Right cardiac atrium (tissue), 5 donors: Measurements from ENCODE around the gene KCNN2. TPM values are rescaled to one million over a fixed set of nuclear protein-coding genes. Genes with fewer than 3 reads are reported as not detected.

Experiments used
- ATAC-seq, 2 donors: fragments of 200-7000 bp; cut with Tn5 transposase; one replicate each; pipeline versions ENCODE4 v1.8.0 to v1.9.1; 2020; ENCODE audit warnings: moderate library complexity in 2 of 2, mild to moderate bottlenecking in 1 of 2
- DNase-seq, 3 donors: peaks; one replicate each; pipeline ENCODE4 v3.0.0-alpha.2; 2020
- H3K27ac ChIP-seq: one replicate; pipeline ENCODE4 v1.5.1; 2013; ENCODE audit warnings: mild to moderate bottlenecking, low read length, control low read depth, moderate library complexity
- H3K27me3 ChIP-seq: one replicate; pipeline ENCODE4 v1.6.1; 2013; ENCODE audit not compliant: control insufficient read depth, insufficient read depth
- H3K4me1 ChIP-seq: one replicate; pipeline ENCODE4 v1.6.1; 2013; ENCODE audit warnings: low read length; ENCODE audit not compliant: control insufficient read depth, insufficient read depth
- H3K4me3 ChIP-seq: one replicate; pipeline ENCODE4 v1.5.1; 2013; ENCODE audit warnings: low read length, control low read depth
- H3K9me3 ChIP-seq: one replicate; pipeline ENCODE4 v1.6.1; 2013; ENCODE audit warnings: low read length; ENCODE audit not compliant: control insufficient read depth
- WGBS: extraction: QIAGEN DNeasy Blood & Tissue Kit; methylation state at CpG from one replicate; pipeline ENCODE4 v1.1.7; 2013; 5-methylcytosine and 5-hydroxymethylcytosine counted together
- intact Hi-C, 4 donors: fragments of 100-400 bp; cut with DNase I; formaldehyde crosslinking; loops; one replicate each; pipeline versions ENCODE4 v1.11.0 to v1.14.0; 2022 to 2023
- polyA plus RNA-seq: library from polyadenylated mRNA; stranded (reverse); fragments of 200-250 nt; gene quantifications from one replicate; pipeline ENCODE4 v1.2.3, GENCODE V29; 2013
- total RNA-seq, 4 donors: library from RNA; stranded (reverse); fragmentation: NEBNext Ultra II Directional; extraction: Animal tissue kit (Norgen Biotek cat#: 25700); gene quantifications; one replicate each; pipeline ENCODE4 v1.2.1, GENCODE V29; 2021
- donor health status: healthy with polysubstance abuse.
- donor health status: DM: no; HTN: yes; CAD: no.
- donor health status: DM: no; HTN: no; CAD: no.
- donor health status: DM: no; HTN: yes; CAD: no; lungs with severe emphysema.
- donor health status: DM: yes; HTN: yes; CAD: no.

Gene KCNN2
- total and polyA plus RNA-seq, 5 donors, result 10.4 to 20.6 (median 16.1) TPM

- H3K4me3 ChIP-seq, result peak overlapping the region; percentile 30
- intact Hi-C loops, result no loop called here
- H3K27me3 ChIP-seq, result no peaks in the 10 kb centered on the region
- WGBS, result under 1% methylated on average over 87 of the region's 87 CpGs
- H3K4me1 ChIP-seq, result peaks cover 2% of the 10 kb centered on the region
- DNase-seq (peak; percentile 9 to 57 (median 27)), ATAC-seq (peak; percentile 54 to 66)
- no peaks in the 10 kb centered on the region for H3K9me3 ChIP-seq
- peak overlapping the region; percentile 5 for H3K27ac ChIP-seq
Observed at GRCh38 chr5:114362197-114362976, 517 bp downstream of the KCNN2 start.

- peak in 2 of 3 donors; percentile 29 to 34 for DNase-seq
- Histone ChIP-seq H3K4me3 (peak overlapping the region; percentile 30), H3K4me1 (peaks cover 2% of the 10 kb centered on the region), H3K27ac (no peak overlapping the region), H3K9me3 (no peaks in the 10 kb centered on the region), H3K27me3 (no peaks in the 10 kb centered on the region)
- 3% methylated on average over 62 of the region's 62 CpGs for WGBS
- intact Hi-C loops, result no loop called here
- peak in 1 of 2 donors; percentile 10 for ATAC-seq
Observed at GRCh38 chr5:114362977-114363761, 1.3 kb downstream of the KCNN2 start.

- intact Hi-C loops, result no loop called here
- ATAC-seq (no peak), DNase-seq (no peak)
- Histone ChIP-seq H3K9me3 (no peaks in the 10 kb centered on the region), H3K27ac (no peak overlapping the region), H3K4me1 (peaks cover 2% of the 10 kb centered on the region), H3K4me3 (no peak overlapping the region), H3K27me3 (no peaks in the 10 kb centered on the region)
- 17% methylated on average over 10 of the region's 10 CpGs for WGBS
Observed at GRCh38 chr5:114363837-114364236, 2.0 kb downstream of the KCNN2 start.

GRCh38 chr5:114367029-114367428, 5.2 kb downstream of the KCNN2 start:
- H3K9me3 ChIP-seq, result no peaks in the 10 kb centered on the region
- no peak overlapping the region for H3K27ac ChIP-seq
- no peak overlapping the region for H3K4me3 ChIP-seq
- intact Hi-C loops, result no loop called here
- no peak for DNase-seq
- 60% methylated on average over 2 of the region's 2 CpGs for WGBS
- H3K4me1 ChIP-seq, result peaks cover 2% of the 10 kb centered on the region
- no peaks in the 10 kb centered on the region for H3K27me3 ChIP-seq
- ATAC-seq, result no peak

DNA sequence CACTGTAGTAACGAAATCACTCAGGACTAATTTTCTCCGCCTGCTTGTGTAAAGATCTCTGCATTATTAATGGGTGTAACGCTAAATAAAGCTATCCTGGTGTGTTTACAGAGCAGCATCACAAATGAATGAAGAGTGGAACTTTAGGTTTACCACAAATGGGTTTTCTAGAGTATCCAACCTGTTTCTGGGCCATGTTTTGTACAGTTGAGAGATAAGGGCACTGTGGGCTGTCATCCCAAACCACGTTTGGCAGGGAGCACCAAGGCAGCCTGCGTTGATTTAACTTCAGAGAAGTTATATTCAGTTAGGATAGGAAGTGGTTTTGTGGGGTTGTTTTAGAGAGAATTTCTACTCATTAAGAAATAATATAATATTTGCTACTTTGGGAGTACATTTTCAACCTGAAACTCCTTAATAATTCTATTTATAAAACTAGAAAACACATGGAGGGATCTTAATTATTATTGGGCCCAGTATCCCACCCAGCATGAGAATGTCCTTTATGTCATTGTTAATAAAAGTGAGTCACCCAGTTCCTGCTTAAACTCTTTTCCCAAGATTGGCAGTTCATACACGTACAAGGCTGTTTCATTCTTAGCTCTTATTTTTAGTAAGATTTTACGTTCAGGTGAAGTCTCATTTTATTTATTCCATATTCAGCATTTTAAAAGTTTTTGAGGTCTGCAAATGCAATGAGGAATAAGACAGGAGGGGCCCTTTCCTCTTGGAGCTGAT, 8.0 kb downstream of the KCNN2 start:
- Histone ChIP-seq H3K27ac (no peak overlapping the region), H3K9me3 (no peaks in the 10 kb centered on the region), H3K4me1 (no peaks in the 10 kb centered on the region), H3K27me3 (no peaks in the 10 kb centered on the region), H3K4me3 (no peak overlapping the region)
- no peak for ATAC-seq
- intact Hi-C loops, result no loop called here
- 62% methylated on average over 7 of the region's 7 CpGs for WGBS
- no peak for DNase-seq

DNA sequence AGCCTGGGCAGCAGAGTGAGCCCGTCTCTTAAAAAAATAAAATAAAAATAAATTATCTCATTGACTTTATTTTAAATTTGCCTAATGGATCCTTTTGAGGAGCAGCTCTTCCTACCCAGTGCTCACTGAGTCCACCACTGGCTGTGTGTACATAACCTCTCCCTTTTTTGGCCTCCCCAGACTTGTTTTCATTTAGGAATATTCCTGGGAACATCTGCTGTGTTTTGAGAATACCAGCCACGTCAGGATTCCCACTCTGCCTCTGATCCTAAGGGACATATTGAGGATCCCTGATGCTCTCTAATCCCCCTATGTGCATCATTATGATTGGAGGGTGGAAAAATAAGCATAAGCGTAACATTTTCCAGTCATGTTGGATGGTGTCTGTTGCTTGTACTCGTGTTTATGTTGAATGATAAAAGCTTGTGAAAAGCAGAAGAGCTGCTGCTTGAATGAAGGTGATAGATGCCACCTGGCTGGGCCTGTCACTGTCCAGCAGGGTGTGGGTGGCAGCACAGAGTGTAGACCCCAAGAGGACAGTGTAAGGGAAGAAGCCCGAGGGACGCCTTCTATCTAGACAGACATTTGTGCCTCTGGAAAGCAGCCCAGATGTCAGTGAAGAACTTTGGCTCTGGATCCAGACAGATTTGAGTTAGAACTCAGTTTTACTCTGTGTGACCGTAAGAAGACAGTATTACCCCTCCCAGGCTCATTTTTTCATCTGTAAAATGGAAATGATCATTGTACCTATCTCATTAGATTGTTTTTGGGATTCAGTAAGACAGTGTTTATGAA, 15.4 kb downstream of the KCNN2 start:
- intact Hi-C loops, result no loop called here
- no peaks in the 10 kb centered on the region for H3K27me3 ChIP-seq
- no peaks in the 10 kb centered on the region for H3K9me3 ChIP-seq
- DNase-seq (no peak), ATAC-seq (no peak)
- WGBS, result 41% methylated on average over 7 of the region's 7 CpGs
- H3K4me1 ChIP-seq, result peaks cover 2% of the 10 kb centered on the region
- no peak overlapping the region for H3K27ac ChIP-seq
- H3K4me3 ChIP-seq, result no peak overlapping the region

GRCh38 chr5:114377946-114378345, 16.1 kb downstream of the KCNN2 start:
- DNase-seq, result no peak
- H3K27me3 ChIP-seq, result no peaks in the 10 kb centered on the region
- H3K4me3 ChIP-seq, result no peak overlapping the region
- no peak for ATAC-seq
- H3K27ac ChIP-seq, result no peak overlapping the region
- H3K4me1 ChIP-seq, result peaks cover 2% of the 10 kb centered on the region
- no peaks in the 10 kb centered on the region for H3K9me3 ChIP-seq
- intact Hi-C loops, result no loop called here
- 89% methylated on average over 6 of the region's 6 CpGs for WGBS

- no peaks in the 10 kb centered on the region for H3K9me3 ChIP-seq
- DNase-seq, result no peak
- 64% methylated on average over 5 of the region's 5 CpGs for WGBS
- no peak overlapping the region for H3K27ac ChIP-seq
- intact Hi-C loops, result no loop called here
- no peak overlapping the region for H3K4me3 ChIP-seq
- no peak for ATAC-seq
- peaks cover 2% of the 10 kb centered on the region for H3K4me1 ChIP-seq
- H3K27me3 ChIP-seq, result no peaks in the 10 kb centered on the region
Observed at GRCh38 chr5:114380721-114381120, 18.9 kb downstream of the KCNN2 start.

DNA sequence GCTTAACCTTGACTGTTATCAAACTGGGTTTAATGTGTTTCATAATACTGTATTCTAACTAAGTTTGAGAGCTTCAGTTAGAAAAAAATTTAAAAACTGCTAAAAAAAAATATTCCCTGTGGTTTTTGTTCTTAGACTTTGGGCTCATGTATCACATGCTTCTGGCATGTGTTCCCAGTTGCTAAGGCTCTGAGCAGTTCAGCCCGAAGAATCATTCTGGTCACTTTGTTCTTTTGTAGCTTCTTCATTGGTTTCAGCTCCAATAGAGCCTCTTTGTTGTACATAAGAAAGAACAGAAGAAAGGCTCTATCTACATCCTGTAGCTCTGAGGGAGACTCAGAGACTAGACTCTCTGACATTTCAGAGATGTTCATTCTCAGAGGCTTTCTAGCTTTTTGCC, 25.6 kb downstream of the KCNN2 start:
- Histone ChIP-seq H3K4me1 (no peaks in the 10 kb centered on the region), H3K27me3 (no peaks in the 10 kb centered on the region)
- 58% methylated on average over 1 of the region's 1 CpG for WGBS

DNA sequence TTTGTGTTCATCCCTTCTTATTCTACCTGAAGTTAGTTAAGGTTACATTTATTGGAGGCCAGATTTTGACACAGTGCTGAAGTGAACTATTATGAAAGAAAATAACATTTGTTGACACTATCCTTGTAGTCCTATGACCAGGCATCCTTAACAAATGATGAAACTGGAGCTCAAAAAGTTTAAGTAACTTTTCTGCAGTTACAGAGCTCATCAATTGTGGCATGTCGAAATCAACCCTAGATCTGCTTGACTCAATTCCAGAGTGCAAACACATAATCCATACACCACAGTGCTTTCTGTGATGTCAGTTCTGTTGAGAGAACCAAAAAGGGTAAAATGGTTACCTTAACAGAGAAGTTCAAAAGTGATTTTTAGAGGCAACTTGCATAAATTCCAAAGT, 28.6 kb downstream of the KCNN2 start:
- ATAC-seq (no peak), DNase-seq (no peak)
- intact Hi-C loops, result no loop called here
- H3K4me1 ChIP-seq, result no peaks in the 10 kb centered on the region
- H3K4me3 ChIP-seq, result no peak overlapping the region
- WGBS, result 89% methylated on average over 1 of the region's 1 CpG
- no peak overlapping the region for H3K27ac ChIP-seq
- no peaks in the 10 kb centered on the region for H3K27me3 ChIP-seq
- no peaks in the 10 kb centered on the region for H3K9me3 ChIP-seq

More for the DNA sequence above, 25.6 kb downstream of the KCNN2 start:
- intact Hi-C loops, result no loop called here
- DNase-seq (no peak), ATAC-seq (no peak)
- no peak overlapping the region for H3K27ac ChIP-seq
- no peak overlapping the region for H3K4me3 ChIP-seq
- H3K9me3 ChIP-seq, result no peaks in the 10 kb centered on the region
